Activated T-cell treated with anti-CD3 and anti-CD28 coated beads, Interleukin-2, amount 50 U/mL, for 1 hour (primary cell): Measurements from ENCODE around the gene RBFOX2.

ENCODE experiments used
- DNase-seq: peaks from one replicate; pipeline ENCODE4 v3.0.0-alpha.2; 2020

The RBFOX2 gene

DNA sequence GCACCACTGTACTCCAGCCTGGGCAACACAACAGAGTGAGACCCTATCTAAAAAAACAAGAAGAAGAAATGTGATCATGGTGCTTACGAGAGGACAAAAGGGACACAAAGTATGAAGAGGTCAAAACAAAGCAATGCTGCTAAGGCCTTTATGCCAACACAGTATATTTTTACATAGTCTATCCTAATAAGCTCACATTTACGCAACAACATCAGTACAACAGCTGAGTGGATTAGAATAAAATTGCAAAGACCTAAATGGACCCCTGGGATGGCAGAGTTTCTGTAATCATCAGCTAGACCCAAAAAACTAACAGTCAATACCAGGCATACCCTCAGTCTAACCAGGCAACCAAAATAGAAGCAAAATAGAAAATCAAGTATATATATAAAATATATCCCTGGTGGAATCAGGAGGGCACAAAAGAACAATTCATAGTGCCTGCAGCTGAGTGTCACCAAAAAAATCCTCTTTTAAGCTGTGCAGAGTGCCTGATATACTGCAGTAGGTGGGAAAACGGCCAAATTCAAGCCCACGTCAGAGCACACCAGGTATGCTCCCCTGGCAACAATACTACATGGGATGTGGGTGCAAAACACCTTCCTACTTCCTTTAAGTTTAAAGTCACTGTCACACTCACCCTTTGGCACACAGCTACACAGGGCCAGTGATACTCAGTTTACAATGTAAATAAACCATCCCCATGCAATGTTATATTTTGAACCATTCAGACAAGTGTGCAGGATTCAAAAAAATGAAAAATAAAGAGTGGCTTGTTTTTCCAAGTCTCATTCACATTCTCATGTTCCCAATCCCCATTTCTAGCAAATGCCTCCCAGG is 57.8 kb downstream of the RBFOX2 start:
- no peak for DNase-seq

DNA sequence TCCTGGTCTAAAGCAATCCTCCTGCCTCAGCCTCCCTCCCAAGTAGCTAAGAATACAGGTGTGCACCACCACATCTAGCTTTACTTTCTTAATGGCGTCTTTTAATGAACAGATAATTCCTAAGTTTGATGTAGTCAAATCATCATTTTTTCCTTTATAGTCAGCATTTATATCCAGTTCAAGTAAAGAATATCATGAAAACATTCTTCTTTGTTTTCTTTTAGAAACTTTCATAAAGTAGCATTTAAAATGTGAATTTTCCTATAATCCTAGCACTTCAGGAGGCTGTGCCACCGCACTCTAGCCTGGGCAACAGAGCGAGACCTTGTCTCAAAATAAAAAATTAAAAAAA is 61.6 kb downstream of the RBFOX2 start:
- no peak for DNase-seq

- no peak for DNase-seq
These were observed 62.1 kb downstream of the RBFOX2 start for GRCh38 chr22:35966314-35967045.

- DNase-seq = no peak
These were observed 65.3 kb downstream of the RBFOX2 start for GRCh38 chr22:35963237-35963810.

DNA sequence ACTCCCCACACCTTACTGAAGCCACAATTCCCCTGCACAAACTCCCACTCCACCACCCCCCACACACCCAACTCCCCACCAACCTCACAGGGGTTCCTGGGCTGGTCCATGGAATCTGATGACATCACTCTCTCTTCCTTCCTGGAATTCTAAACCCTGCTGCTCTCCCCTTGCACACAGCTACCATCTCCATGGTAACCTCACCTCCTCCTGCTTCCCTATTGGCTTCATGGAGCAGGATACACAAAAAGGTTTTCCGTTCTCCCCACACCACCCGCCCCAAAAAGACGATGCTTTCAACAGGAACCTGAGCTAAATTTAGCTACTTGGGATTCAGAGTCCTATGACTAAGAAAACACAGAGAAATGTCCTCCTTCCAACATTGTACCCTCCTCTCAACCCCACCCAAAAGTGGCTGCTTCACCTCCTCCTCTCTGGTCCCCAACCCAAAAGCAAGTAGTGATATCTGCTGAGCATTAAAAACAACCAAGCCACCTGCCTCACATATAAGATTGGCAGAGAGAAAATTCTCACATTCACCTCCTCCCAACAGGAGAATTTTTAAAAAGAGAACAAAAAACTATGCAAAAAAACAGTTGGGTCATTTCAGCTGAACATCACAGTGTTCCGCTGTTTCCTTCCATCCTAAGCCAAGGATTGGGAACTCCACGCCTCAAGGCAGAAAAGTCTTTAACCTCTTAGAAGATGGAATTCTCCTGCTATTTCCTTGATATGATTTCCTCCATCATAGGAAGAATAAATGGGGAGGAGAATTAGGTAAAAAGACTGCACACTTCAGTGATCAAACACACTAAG is 66.9 kb downstream of the RBFOX2 start:
- no peak for DNase-seq

- DNase-seq = no peak
These were observed 67.8 kb downstream of the RBFOX2 start for GRCh38 chr22:35960854-35961253.

GRCh38 chr22:35959121-35959800 is 69.4 kb downstream of the RBFOX2 start:
- DNase-seq = no peak

DNA sequence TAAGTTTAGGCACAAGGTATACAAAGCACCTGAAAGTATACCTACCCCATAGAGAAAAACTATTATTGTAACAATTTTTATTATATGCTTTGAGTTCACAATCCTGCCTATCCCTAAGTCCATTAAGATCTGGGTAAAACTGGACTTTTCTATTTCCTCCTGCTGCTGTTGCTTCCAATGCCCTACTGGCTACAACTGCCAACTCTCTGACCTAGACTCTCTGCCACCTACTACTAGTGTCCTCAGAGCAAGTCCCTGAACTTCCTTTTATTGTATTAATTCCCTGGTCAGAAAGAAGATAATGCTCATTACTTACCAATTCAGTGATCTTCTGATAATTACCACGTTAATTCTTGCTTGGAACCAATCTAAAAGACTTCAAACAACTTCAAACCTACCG is 70.3 kb downstream of the RBFOX2 start:
- no peak for DNase-seq

DNA sequence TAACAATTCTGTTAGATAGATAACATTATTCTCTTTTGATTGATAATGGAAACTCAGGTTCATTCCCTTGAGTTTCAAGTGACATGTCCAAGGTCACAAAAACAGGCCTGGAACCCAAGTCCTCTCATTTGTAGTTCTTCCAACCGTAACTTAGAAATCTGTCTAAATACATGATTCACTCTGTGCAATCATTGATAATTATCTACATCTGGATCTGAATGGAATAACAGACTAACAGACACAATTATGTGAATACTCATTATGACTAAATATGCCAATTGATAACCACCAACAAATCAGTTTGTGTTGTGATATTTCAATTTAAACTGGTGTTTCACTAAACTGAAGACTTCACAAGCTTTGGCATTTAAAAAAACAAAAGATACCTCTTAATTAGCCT is 71.0 kb downstream of the RBFOX2 start:
- DNase-seq = no peak

- no peak for DNase-seq
These were observed 71.8 kb downstream of the RBFOX2 start for GRCh38 chr22:35956850-35957249.

- no peak for DNase-seq
These were observed 73.1 kb downstream of the RBFOX2 start for GRCh38 chr22:35955546-35955945.

DNA sequence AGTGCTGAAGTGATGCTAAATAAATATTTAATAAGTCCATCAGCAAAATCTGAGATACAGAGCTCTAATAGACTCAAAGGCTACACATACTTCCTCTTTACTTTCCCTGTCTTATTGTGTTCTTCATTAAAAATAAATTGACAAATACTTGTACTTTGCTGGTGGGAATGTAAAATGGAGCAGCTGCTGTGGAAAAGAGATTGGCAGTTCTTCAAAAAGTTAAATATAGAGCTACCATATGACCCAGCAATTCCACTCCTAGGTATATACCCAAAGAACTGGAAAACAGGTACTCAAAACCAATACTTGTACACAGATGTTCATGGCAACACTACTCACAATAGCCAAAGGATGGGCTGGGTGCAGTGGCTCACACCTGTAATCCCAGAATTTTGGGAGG is 76.0 kb downstream of the RBFOX2 start:
- no peak for DNase-seq

GRCh38 chr22:35950262-35950661 is 78.4 kb downstream of the RBFOX2 start:
- no peak for DNase-seq

GRCh38 chr22:35949243-35949642 is 79.4 kb downstream of the RBFOX2 start:
- no peak for DNase-seq

DNA sequence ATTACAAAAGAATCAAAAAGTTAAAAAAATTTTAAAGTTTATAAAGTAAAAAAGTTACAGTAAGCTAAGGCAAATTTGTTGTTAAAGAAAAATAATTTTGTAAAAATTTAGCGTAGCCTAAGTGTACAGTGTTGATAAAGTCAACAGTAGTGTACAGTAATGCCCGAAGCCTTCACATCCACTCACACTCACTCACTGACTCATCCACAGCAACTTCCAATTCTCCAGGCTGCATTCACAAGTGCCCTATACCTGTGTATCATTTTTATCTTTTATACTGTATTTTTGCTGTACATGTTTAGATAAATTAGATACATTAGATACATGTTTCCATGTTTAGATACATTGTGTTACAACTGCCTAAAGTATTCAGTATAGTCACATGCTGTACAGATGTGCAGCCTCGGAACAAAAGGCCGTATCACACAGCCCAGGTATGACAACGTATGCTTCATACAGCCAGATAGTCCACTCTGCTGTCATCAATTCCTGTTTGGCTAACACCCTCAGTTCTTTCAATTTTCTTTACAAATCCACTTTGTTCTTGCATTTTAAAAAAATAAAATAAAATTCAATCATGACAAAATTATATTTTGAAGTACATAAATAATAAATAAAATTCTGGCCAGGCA is 80.7 kb downstream of the RBFOX2 start:
- DNase-seq = no peak

DNA sequence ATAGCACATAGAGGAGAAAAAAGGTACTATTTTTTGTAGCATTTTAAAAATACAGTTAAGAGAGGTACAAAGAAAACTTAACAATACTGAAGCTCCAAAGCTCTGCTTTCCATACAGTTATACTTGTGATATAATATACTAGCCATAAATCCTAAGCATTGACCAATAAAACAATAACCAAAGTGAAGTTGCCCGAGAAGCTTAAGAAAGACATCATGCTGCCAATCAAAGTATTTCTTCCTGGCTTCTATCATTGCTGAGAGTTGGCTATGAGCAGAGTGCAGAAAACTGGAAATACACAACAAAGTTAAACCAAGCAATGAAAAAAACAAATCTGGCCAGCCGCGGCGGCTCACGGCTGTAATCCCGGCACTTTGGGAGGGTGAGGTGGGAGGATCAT is 84.2 kb downstream of the RBFOX2 start:
- DNase-seq = no peak

- no peak for DNase-seq
These were observed 88.5 kb downstream of the RBFOX2 start for GRCh38 chr22:35940166-35940565.

GRCh38 chr22:35938226-35938625 is 90.4 kb downstream of the RBFOX2 start:
- no peak for DNase-seq

GRCh38 chr22:35930933-35931332 is 97.7 kb downstream of the RBFOX2 start:
- no peak for DNase-seq

DNA sequence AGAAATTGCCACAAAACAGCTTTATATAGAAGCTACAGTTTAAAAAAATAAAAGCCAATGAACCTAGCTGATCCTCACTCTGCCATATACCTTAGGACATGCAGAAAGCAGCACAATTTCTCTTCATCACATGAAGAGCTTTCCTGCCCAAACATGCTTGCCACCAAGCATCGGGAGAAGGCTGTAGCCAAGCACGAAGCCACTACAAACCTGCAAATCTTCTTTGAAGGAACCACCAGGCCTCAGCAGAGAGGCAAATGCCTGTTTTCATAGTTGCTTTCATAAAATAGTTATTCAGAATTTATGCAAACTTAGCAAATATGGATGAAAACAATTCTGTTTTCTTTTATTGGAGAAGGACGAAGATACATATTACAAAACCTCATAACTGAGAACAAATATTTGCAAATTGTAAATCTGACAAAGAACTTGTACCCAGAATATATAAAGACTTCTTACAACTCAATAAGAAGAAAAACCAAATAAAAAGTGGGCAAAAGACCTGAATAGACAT is 100.3 kb downstream of the RBFOX2 start:
- no peak for DNase-seq

DNA sequence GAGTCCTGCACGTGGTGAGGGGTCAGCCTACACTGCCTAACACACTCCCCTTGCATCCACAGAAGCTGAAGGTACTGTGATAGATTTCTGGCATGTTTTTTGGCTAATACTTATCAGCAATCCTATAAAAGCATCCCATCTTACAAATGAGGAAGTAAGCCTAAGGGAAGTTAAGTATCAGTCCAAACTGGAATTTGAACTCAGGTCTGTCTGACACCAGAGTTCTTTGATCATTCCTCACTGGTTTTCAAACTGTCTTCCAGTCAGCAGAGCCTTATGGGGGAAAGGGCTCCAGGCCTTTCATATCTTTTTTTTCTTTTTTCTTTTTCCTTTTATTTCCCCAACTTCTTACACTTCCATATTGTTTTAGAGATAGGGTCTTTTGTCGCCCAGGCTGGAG is 105.6 kb downstream of the RBFOX2 start:
- DNase-seq = no peak

DNA sequence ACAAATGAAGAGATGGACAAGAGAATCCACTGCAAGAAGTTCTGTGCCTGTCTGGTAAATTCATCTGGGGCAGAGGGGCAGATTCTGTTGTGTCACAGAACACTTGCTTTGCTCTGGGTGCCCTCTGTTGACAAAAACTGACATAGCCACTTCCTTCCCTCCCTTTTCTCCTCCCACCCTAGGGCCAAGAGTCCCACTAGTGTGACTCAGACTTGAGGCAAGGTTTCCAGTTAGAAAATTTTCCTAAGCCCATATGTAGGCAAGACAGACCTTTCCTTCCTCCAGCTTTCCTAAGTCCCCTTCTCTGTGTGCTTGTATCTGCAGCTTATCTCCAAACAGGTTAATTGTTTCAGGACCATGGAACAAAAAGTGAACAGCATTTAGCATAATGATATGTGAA is 106.8 kb downstream of the RBFOX2 start:
- DNase-seq = no peak
